H9 (cell line): ENCODE measurements around the gene PPP1R14B. TPM values are rescaled to one million over a fixed set of nuclear protein-coding genes. Genes with fewer than 3 reads are reported as not detected.

Experiments
- DNase-seq: peaks from one replicate; pipeline ENCODE4 v3.0.0-alpha.2; 2017
- H2AFZ ChIP-seq: one replicate; pipeline ENCODE4 v1.6.1; 2013; ENCODE audit warnings: mild to moderate bottlenecking, low read length, control low read depth, moderate library complexity
- H2AK5ac ChIP-seq: 2 replicates; pipeline ENCODE4 v1.6.1; 2013; ENCODE audit warnings: low read length, control low read depth, mixed read lengths; ENCODE audit not compliant: insufficient read length
- H2BK120ac ChIP-seq: one replicate; pipeline ENCODE4 v1.6.1; 2013; ENCODE audit warnings: low read depth, mild to moderate bottlenecking, low read length, control low read depth, inconsistent platforms; ENCODE audit not compliant: poor library complexity, severe bottlenecking
- H2BK12ac ChIP-seq: 2 replicates; pipeline ENCODE4 v1.6.1; 2013; ENCODE audit warnings: low read length, control low read depth, mixed read lengths, low read depth; ENCODE audit not compliant: insufficient read length
- H2BK15ac ChIP-seq: 2 replicates; pipeline ENCODE4 v1.6.1; 2013; ENCODE audit warnings: low read depth, low read length, control low read depth
- H2BK20ac ChIP-seq: one replicate; pipeline ENCODE4 v1.6.1; 2013; ENCODE audit warnings: low read depth, mild to moderate bottlenecking, low read length, control low read depth, inconsistent platforms; ENCODE audit not compliant: poor library complexity, severe bottlenecking
- H2BK5ac ChIP-seq: 2 replicates; pipeline ENCODE4 v1.6.1; 2013; ENCODE audit warnings: low read length, control low read depth, mixed read lengths; ENCODE audit not compliant: insufficient read length
- H3K14ac ChIP-seq: 2 replicates; pipeline ENCODE4 v1.6.1; 2013; ENCODE audit warnings: low read length, control low read depth; ENCODE audit not compliant: insufficient read depth
- H3K18ac ChIP-seq: 2 replicates; pipeline ENCODE4 v1.6.1; 2013; ENCODE audit warnings: low read depth, mild to moderate bottlenecking, mixed read lengths, low read length, control low read depth; ENCODE audit not compliant: insufficient read length
- H3K23ac ChIP-seq: 2 replicates; pipeline ENCODE4 v1.6.1; 2013; ENCODE audit warnings: low read length, control low read depth, mixed read lengths, low read depth; ENCODE audit not compliant: insufficient read length
- H3K23me2 ChIP-seq: 2 replicates; pipeline ENCODE4 v1.6.1; 2013; ENCODE audit warnings: low read depth, mild to moderate bottlenecking, mixed read lengths, low read length, control low read depth; ENCODE audit not compliant: insufficient read length, poor library complexity, severe bottlenecking
- H3K27ac ChIP-seq: 2 replicates; pipeline ENCODE4 v1.5.1; 2013; ENCODE audit warnings: low read length, control low read depth, mixed read lengths, low read depth; ENCODE audit not compliant: insufficient read length
- H3K27me3 ChIP-seq: 2 replicates; pipeline ENCODE4 v1.6.1; 2013; ENCODE audit warnings: low read length, control low read depth, inconsistent platforms; ENCODE audit not compliant: insufficient read depth
- H3K4ac ChIP-seq: 2 replicates; pipeline ENCODE4 v1.6.1; 2013; ENCODE audit warnings: low read depth, mild to moderate bottlenecking, control low read depth, inconsistent platforms, low read length, moderate library complexity
- H3K4me1 ChIP-seq: 2 replicates; pipeline ENCODE4 v1.6.1; 2013; ENCODE audit warnings: low read length, control low read depth, inconsistent platforms; ENCODE audit not compliant: insufficient read depth
- H3K4me2 ChIP-seq: 2 replicates; pipeline ENCODE4 v1.6.1; 2013; ENCODE audit warnings: low read length, control low read depth, mixed read lengths; ENCODE audit not compliant: insufficient read length, insufficient read depth
- H3K56ac ChIP-seq: 2 replicates; pipeline ENCODE4 v1.6.1; 2013; ENCODE audit warnings: low read depth, mild to moderate bottlenecking, mixed read lengths, low read length, control low read depth; ENCODE audit not compliant: insufficient read length
- H3K79me1 ChIP-seq: 2 replicates; pipeline ENCODE4 v1.6.1; 2013; ENCODE audit warnings: low read depth, mild to moderate bottlenecking, moderate library complexity, low read length, control low read depth, inconsistent platforms; ENCODE audit not compliant: insufficient read depth, poor library complexity, severe bottlenecking
- H3K79me2 ChIP-seq: 2 replicates; pipeline ENCODE4 v1.6.1; 2013; ENCODE audit warnings: low read length, control low read depth, inconsistent platforms; ENCODE audit not compliant: insufficient read depth
- H3K9ac ChIP-seq: 2 replicates; pipeline ENCODE4 v1.6.1; 2013; ENCODE audit warnings: low read length, control low read depth, mixed read lengths; ENCODE audit not compliant: insufficient read length; ENCODE audit errors: extremely low read depth
- H3K9me3 ChIP-seq: one replicate; pipeline ENCODE4 v1.6.1; 2013; ENCODE audit warnings: low read depth, low read length, inconsistent platforms; ENCODE audit not compliant: control insufficient read depth
- H3T11ph ChIP-seq: one replicate; pipeline ENCODE4 v1.6.1; 2013; ENCODE audit warnings: mild to moderate bottlenecking, low read length, control low read depth, inconsistent platforms
- H4K20me1 ChIP-seq: one replicate; pipeline ENCODE4 v1.6.1; 2013; ENCODE audit not compliant: control insufficient read depth, insufficient read length, insufficient read depth
- H4K5ac ChIP-seq: 2 replicates; pipeline ENCODE4 v1.6.1; 2013; ENCODE audit warnings: low read depth, mild to moderate bottlenecking, mixed read lengths, low read length, control low read depth; ENCODE audit not compliant: insufficient read length
- H4K8ac ChIP-seq: replicated peaks from 2 replicates; pipeline ENCODE4 v1.6.1; 2013; ENCODE audit warnings: low read length, control low read depth, mixed read lengths, low read depth; ENCODE audit not compliant: insufficient read length
- H4K91ac ChIP-seq: 2 replicates; pipeline ENCODE4 v1.6.1; 2013; ENCODE audit warnings: low read depth, mild to moderate bottlenecking, moderate library complexity, mixed read lengths, low read length, control low read depth; ENCODE audit not compliant: insufficient read length
- H3K27ac Mint-ChIP-seq, 3 experiments: 2 replicates in 2 of 3; 3 replicates in 1 of 3; pipeline ENCODE4 v1.8.0; 2020 to 2021; ENCODE audit warnings: mixed read lengths in 3 of 3, mild to moderate bottlenecking in 1 of 3, moderate library complexity in 1 of 3
- H3K27me3 Mint-ChIP-seq: 2 replicates; pipeline ENCODE4 v1.8.0; 2021; ENCODE audit warnings: low read depth, mild to moderate bottlenecking, moderate library complexity, mixed read lengths
- H3K36me3 Mint-ChIP-seq, 3 experiments: 2 replicates in 2 of 3; 3 replicates in 1 of 3; pipeline ENCODE4 v1.8.0; 2020 to 2021; ENCODE audit warnings: low read depth in 3 of 3, mixed read lengths in 3 of 3; ENCODE audit not compliant: insufficient read depth in 1 of 3
- H3K4me1 Mint-ChIP-seq, 2 experiments: 2 replicates each; pipeline ENCODE4 v1.8.0; 2020; ENCODE audit warnings: mixed read lengths in 2 of 2
- H3K4me3 Mint-ChIP-seq, 2 experiments: 2 replicates in 1 of 2; 3 replicates in 1 of 2; pipeline ENCODE4 v1.8.0; 2020 to 2021; ENCODE audit warnings: mild to moderate bottlenecking in 2 of 2, mixed read lengths in 2 of 2, moderate library complexity in 1 of 2
- H3K9me3 Mint-ChIP-seq, 2 experiments: 2 replicates in 1 of 2; 3 replicates in 1 of 2; pipeline ENCODE4 v1.8.0; 2020; ENCODE audit warnings: mild to moderate bottlenecking in 2 of 2, mixed read lengths in 2 of 2, moderate library complexity in 1 of 2
- CTCF ChIP-seq: fragments of 200-600 bp; sonication (generic); conservative IDR thresholded peaks from 3 replicates; pipeline ENCODE4 v1.8.0; 2021; ENCODE audit warnings: antibody characterized with exemption, mild to moderate bottlenecking
- WGBS: extraction: QIAGEN DNeasy Blood & Tissue Kit; methylation state at CpG from one replicate; pipeline ENCODE4 v1.1.7; 2013; ENCODE audit warnings: missing lambda C conversion rate, low lambda C conversion rate, mixed read lengths; ENCODE audit not compliant: insufficient read length; ENCODE audit errors: extremely low coverage; 5-methylcytosine and 5-hydroxymethylcytosine counted together
- total RNA-seq: library from RNA; stranded (reverse); gene quantifications from 2 replicates; pipeline ENCODE4 v1.2.1, GENCODE V29; 2021

PPP1R14B gene
- total RNA-seq, 1 experiment from 2014 or later: 358 TPM

GRCh38 chr11:64226507-64227051 is 20.2 kb downstream of the PPP1R14B start:
- no peak overlapping the region for H3K18ac ChIP-seq
- no peaks in the 10 kb centered on the region for H3K27me3 ChIP-seq
- no peak overlapping the region for H2BK120ac ChIP-seq
- no peaks in the 10 kb centered on the region for H3K9me3 ChIP-seq
- peak; percentile 69 for DNase-seq
- peak overlapping the region in 1 of 3 experiments; percentile 59; a peak in 1 of 7 replicates for H3K27ac Mint-ChIP-seq
- no peaks in the 10 kb centered on the region for H4K20me1 ChIP-seq
- H4K5ac ChIP-seq: no peak overlapping the region
- no peak overlapping the region for H2BK12ac ChIP-seq
- no peaks in the 10 kb centered on the region for H3K79me2 ChIP-seq
- no peak overlapping the region for H3K56ac ChIP-seq
- H3T11ph ChIP-seq: no peak overlapping the region
- H3K4me1 ChIP-seq: 0 out of 2 replicates have a peak, but pooled peaks cover 3% of the 10 kb centered on the region
- H4K91ac ChIP-seq: no peak overlapping the region
- no peak overlapping the region for H3K4ac ChIP-seq
- no peak overlapping the region for H4K8ac ChIP-seq
- H2BK15ac ChIP-seq: no peak overlapping the region
- H3K14ac ChIP-seq: no peak overlapping the region; the same call in 1 of the 2 replicates
- TF ChIP-seq CTCF: no peak
- no peaks in the 10 kb centered on the region for H3K9me3 Mint-ChIP-seq
- no peak overlapping the region for H3K23ac ChIP-seq
- H3K23me2 ChIP-seq: peaks cover 27% of the 10 kb centered on the region
- H3K4me3 Mint-ChIP-seq: peak overlapping the region; percentile 80 to 91
- H3K79me1 ChIP-seq: no peaks in the 10 kb centered on the region
- H3K36me3 Mint-ChIP-seq: peaks cover 0 to 14% (median 10%) of the 10 kb centered on the region in 3 experiments; a peak in 4 of 7 replicates
- H2AK5ac ChIP-seq: no peak overlapping the region
- peaks cover 2% of the 10 kb centered on the region for H3K27me3 Mint-ChIP-seq
- H3K4me1 Mint-ChIP-seq: peaks cover 23 to 28% of the 10 kb centered on the region in 2 experiments
- no peak overlapping the region for H3K27ac ChIP-seq
- no peak overlapping the region for H2BK20ac ChIP-seq
- H2BK5ac ChIP-seq: no peak overlapping the region
- peak overlapping the region; percentile 50 for H3K4me2 ChIP-seq
- H3K9ac ChIP-seq: peak overlapping the region; percentile 59
- no CpG with 5 or more reads among the region's 26 CpGs for WGBS
- no peak overlapping the region for H2AFZ ChIP-seq
